Measurements from ENCODE around the gene LTO1.

DNA sequence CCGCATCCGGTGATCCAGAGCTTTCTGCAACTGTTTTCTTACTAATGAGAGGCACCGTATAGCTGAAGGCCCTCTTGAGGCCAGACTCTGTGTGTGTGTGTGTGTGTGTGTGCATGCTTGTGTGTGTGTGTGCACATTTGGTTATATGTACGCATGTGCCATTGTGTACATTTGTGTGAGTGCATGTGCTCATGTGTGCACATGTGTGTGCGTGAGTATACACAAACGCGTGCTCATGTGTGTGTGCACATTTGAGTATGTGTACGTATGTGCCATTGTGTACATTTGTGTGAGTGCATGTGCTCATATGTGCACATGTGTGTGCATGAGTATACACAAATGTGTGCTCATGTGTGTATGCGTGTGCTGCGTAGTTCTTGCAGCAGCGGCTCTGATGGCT lies 40.9 kb upstream of the LTO1 start:
- no peak for TF ChIP-seq POLR2A (IDR thresholded peaks at IDR 0.05)
- TF ChIP-seq, protein P1, sequence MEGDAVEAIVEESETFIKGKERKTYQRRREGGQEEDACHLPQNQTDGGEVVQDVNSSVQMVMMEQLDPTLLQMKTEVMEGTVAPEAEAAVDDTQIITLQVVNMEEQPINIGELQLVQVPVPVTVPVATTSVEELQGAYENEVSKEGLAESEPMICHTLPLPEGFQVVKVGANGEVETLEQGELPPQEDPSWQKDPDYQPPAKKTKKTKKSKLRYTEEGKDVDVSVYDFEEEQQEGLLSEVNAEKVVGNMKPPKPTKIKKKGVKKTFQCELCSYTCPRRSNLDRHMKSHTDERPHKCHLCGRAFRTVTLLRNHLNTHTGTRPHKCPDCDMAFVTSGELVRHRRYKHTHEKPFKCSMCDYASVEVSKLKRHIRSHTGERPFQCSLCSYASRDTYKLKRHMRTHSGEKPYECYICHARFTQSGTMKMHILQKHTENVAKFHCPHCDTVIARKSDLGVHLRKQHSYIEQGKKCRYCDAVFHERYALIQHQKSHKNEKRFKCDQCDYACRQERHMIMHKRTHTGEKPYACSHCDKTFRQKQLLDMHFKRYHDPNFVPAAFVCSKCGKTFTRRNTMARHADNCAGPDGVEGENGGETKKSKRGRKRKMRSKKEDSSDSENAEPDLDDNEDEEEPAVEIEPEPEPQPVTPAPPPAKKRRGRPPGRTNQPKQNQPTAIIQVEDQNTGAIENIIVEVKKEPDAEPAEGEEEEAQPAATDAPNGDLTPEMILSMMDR (IDR thresholded peaks at IDR 0.05): no peak
